Measurements from ENCODE around the gene ANGPTL4.

- TF ChIP-seq, protein P1, sequence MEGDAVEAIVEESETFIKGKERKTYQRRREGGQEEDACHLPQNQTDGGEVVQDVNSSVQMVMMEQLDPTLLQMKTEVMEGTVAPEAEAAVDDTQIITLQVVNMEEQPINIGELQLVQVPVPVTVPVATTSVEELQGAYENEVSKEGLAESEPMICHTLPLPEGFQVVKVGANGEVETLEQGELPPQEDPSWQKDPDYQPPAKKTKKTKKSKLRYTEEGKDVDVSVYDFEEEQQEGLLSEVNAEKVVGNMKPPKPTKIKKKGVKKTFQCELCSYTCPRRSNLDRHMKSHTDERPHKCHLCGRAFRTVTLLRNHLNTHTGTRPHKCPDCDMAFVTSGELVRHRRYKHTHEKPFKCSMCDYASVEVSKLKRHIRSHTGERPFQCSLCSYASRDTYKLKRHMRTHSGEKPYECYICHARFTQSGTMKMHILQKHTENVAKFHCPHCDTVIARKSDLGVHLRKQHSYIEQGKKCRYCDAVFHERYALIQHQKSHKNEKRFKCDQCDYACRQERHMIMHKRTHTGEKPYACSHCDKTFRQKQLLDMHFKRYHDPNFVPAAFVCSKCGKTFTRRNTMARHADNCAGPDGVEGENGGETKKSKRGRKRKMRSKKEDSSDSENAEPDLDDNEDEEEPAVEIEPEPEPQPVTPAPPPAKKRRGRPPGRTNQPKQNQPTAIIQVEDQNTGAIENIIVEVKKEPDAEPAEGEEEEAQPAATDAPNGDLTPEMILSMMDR (IDR thresholded peaks at IDR 0.05), result no peak
- TF ChIP-seq POLR2A (IDR thresholded peaks at IDR 0.05) (no peak), POLR2AphosphoS5 (IDR thresholded peaks at IDR 0.05) (no peak)
Observed at GRCh38 chr19:8336660-8337059, 27.3 kb upstream of the ANGPTL4 start.

Measured in breast epithelium (tissue), 3 donors.